IMR-90 (cell line): Measurements from ENCODE around the gene FCN1.

Source experiments
- CEBPB ChIP-seq: IDR thresholded peaks from 2 replicates; pipeline ENCODE4 v1.6.1; 2012; ENCODE audit warnings: low read depth, low read length, improper control_type of control experiment
- CHD1 ChIP-seq: IDR thresholded peaks from 2 replicates; pipeline ENCODE4 v1.6.1; 2012; ENCODE audit warnings: low read depth, low read length, improper control_type of control experiment
- CTCF ChIP-seq: conservative IDR thresholded peaks from 2 replicates; pipeline ENCODE4 v1.5.1; 2012; ENCODE audit warnings: mild to moderate bottlenecking, low read depth, low read length, improper control_type of control experiment
- MAFK ChIP-seq: IDR thresholded peaks from 2 replicates; pipeline ENCODE4 v1.6.1; 2012; ENCODE audit warnings: low read depth, low read length, improper control_type of control experiment
- MXI1 ChIP-seq: IDR thresholded peaks from 2 replicates; pipeline ENCODE4 v1.6.1; 2012; ENCODE audit warnings: low read depth, mild to moderate bottlenecking, low read length, moderate library complexity, borderline replicate concordance
- POLR2A ChIP-seq: IDR thresholded peaks from 2 replicates; pipeline ENCODE4 v1.6.1; 2012; ENCODE audit warnings: mild to moderate bottlenecking, low read depth, low read length
- RAD21 ChIP-seq: IDR thresholded peaks from 2 replicates; pipeline ENCODE4 v1.6.1; 2012; ENCODE audit warnings: low read length, improper control_type of control experiment
- RFX5 ChIP-seq: IDR thresholded peaks from 2 replicates; pipeline ENCODE4 v1.8.0; 2012; ENCODE audit warnings: low read depth, mild to moderate bottlenecking, low read length, moderate library complexity
- SMC3 ChIP-seq: fragments of 150-350 bp; IDR thresholded peaks from 2 replicates; pipeline ENCODE4 v1.6.1; 2016; ENCODE audit warnings: low read depth, mild to moderate bottlenecking, antibody characterized with exemption, low read length, moderate library complexity

GRCh38 chr9:134940236-134941208, 22.8 kb upstream of the FCN1 start:
- TF ChIP-seq CTCF (no peak), POLR2A (no peak), RAD21 (no peak), SMC3 (no peak), CEBPB (no peak), MAFK (no peak), CHD1 (no peak), MXI1 (no peak), RFX5 (no peak)
